ENCODE results near the gene ANO1. TPM values are rescaled to one million over a fixed set of nuclear protein-coding genes. Genes with fewer than 3 reads are reported as not detected.

Gene ANO1
- total RNA-seq, 1 donor from 2014 or later: 7.7 TPM

DNA sequence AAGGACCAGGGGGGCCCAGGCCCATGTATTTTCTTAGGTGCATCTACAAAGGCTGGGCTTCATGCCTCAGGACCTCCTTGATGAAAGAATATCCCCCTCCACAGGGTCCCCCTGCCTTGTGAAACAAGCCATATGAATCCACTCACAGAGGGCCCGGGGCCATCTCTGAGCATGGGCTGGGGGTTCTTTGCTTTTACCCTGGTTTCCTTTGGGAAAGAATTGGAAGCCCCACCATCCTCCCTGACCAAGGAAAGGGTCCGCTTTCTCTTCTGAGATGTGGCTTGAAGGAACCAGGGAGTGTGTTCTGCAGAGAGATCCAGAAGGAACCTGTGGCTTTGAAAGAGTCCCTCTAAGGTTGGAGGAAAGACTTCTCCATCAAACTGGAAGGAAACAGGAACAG, 9.2 kb upstream of the ANO1 start:
- Histone ChIP-seq H3K4me1 (peaks cover 30% of the 10 kb centered on the region), H3K27me3 (ENCODE audit: low read depth) (peaks cover 94% of the 10 kb centered on the region), H3K27ac (replicated peaks) (no peak overlapping the region), H3K36me3 (no peaks in the 10 kb centered on the region), H3K4me3 (no peak overlapping the region), H3K9me3 (replicated peaks) (no peaks in the 10 kb centered on the region)
- intact Hi-C loops (cut with micrococcal nuclease): no loop called here
- TF ChIP-seq, protein P1, sequence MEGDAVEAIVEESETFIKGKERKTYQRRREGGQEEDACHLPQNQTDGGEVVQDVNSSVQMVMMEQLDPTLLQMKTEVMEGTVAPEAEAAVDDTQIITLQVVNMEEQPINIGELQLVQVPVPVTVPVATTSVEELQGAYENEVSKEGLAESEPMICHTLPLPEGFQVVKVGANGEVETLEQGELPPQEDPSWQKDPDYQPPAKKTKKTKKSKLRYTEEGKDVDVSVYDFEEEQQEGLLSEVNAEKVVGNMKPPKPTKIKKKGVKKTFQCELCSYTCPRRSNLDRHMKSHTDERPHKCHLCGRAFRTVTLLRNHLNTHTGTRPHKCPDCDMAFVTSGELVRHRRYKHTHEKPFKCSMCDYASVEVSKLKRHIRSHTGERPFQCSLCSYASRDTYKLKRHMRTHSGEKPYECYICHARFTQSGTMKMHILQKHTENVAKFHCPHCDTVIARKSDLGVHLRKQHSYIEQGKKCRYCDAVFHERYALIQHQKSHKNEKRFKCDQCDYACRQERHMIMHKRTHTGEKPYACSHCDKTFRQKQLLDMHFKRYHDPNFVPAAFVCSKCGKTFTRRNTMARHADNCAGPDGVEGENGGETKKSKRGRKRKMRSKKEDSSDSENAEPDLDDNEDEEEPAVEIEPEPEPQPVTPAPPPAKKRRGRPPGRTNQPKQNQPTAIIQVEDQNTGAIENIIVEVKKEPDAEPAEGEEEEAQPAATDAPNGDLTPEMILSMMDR (IDR thresholded peaks at IDR 0.05; ENCODE audit: borderline replicate concordance): no peak
- no peak for DNase-seq

DNA sequence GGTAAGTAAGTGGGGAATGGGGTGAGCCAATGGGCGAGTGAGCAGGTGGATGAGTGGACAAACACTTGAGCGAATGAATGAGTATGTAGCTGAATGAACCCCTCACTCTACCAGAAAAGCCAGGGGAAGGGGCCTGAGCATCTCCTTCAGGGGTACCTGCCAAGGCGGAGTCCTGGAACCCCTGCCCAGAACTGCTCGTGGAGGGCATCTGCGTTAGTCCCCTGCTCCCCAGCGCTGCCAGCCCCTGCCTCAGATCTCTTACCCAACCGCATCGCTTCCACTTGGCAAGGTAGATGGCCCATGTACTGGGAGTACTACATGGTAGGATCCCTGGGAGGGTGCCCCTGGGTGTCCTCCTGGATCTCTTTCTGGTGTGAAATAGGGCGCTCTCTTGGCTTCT, 7.4 kb upstream of the ANO1 start:
- no peak for DNase-seq
- H3K36me3 ChIP-seq: no peaks in the 10 kb centered on the region
- TF ChIP-seq, protein P1 (IDR thresholded peaks at IDR 0.05; ENCODE audit: borderline replicate concordance): no peak
- H3K4me3 ChIP-seq: no peak overlapping the region
- intact Hi-C loops (cut with micrococcal nuclease): no loop called here
- H3K9me3 ChIP-seq (replicated peaks): no peaks in the 10 kb centered on the region
- H3K27me3 ChIP-seq (ENCODE audit: low read depth): peaks cover 98% of the 10 kb centered on the region
- no peak overlapping the region for H3K27ac ChIP-seq (replicated peaks)
- peaks cover 32% of the 10 kb centered on the region for H3K4me1 ChIP-seq

DNA sequence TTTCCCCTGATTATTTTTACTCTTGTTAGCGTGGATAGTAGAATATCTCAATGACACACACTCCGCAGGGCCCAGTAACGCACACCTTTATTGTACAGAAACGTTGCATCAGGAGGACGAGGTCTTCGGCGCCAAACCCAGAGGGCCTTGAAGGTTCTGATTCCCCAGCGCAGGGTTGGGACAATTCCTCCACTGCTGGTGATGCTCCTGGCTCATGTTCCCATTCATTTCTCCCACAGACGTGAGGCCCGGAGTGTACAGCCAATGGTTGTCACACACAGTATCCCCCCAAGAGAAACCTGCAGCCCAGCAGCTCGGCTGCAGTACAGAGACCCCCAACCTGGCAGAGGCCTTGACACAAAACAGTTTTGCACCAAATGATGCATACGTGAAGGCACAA, 6.1 kb upstream of the ANO1 start:
- intact Hi-C loops (cut with micrococcal nuclease): no loop called here
- Histone ChIP-seq H3K4me1 (peaks cover 40% of the 10 kb centered on the region), H3K4me3 (no peak overlapping the region), H3K27me3 (ENCODE audit: low read depth) (peaks cover 98% of the 10 kb centered on the region), H3K9me3 (replicated peaks) (no peaks in the 10 kb centered on the region), H3K27ac (replicated peaks) (no peak overlapping the region), H3K36me3 (no peaks in the 10 kb centered on the region)
- TF ChIP-seq, protein P1 (IDR thresholded peaks at IDR 0.05; ENCODE audit: borderline replicate concordance): no peak
- no peak for DNase-seq

DNA sequence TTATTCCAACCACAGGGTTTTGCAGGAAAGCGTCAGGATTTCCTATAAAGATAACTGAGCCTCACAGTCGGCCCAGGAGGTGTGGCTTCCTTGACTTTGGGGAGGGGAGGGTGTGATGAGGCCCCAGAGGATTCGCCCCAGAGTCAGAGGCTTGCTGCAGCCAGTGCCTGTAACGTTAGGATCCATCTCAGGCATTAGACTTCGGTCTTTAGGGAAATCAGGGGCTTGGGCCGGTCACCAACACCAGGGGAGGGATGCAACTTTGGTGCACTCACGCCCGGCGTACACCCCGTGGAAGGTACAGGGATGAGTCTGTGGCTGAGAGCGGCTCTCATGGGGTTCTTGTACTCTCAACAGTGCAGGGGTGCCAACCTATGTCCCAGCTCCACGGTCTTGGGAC, 5.7 kb upstream of the ANO1 start:
- DNase-seq: no peak
- H3K36me3 ChIP-seq: no peaks in the 10 kb centered on the region
- TF ChIP-seq, protein P1 (IDR thresholded peaks at IDR 0.05; ENCODE audit: borderline replicate concordance): no peak

DNA sequence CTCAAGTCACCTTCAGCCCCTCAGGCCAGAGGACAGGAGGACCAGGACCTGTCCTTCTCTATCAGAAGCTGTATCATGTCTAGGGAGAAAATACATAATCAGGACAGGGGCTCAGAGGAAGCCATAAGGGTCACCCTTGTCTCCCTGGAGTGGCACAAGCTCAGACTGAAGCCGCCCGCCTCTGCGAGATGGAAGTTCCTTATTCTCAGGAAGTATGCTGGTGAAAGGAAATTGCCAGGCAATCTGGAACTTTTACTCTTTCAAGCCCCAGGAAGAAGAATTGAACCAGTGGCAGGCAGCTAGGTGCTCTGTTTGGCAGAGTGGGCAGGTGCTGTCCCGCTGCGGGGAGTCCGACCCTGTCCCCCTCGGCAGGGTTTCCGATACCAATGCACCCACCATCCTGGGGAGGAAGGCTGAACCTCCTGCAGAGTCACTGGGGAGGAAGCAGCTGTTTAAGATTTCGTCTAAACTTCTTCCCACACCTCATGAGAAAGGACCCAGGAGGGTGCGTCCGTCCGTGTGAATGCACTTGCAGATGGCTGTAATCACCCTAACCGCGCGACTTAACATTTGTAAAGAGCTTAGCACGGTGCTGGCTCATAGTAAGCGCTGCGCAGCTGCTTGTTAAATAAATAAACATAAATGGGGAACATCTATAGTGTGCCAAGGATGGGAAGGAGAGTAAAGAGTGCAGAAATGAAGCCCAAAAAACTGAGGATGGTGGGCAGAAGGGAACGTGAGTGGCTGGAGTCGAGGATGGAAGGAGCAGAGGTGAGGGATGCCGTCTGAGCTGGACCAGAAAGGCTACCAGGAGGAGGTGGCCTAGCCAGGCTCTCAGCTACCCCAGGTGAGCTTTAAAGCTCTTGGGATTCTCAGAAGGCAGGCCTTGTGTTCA, 5.0 kb upstream of the ANO1 start:
- TF ChIP-seq, protein P1 (IDR thresholded peaks at IDR 0.05; ENCODE audit: borderline replicate concordance): no peak
- H3K4me1 ChIP-seq: peaks cover 41% of the 10 kb centered on the region
- H3K27me3 ChIP-seq (ENCODE audit: low read depth): peaks cover 98% of the 10 kb centered on the region
- DNase-seq: no peak
- no peak overlapping the region for H3K4me3 ChIP-seq
- intact Hi-C loops (cut with micrococcal nuclease): no loop called here
- no peaks in the 10 kb centered on the region for H3K9me3 ChIP-seq (replicated peaks)
- H3K36me3 ChIP-seq: no peaks in the 10 kb centered on the region
- no peak overlapping the region for H3K27ac ChIP-seq (replicated peaks)

More for the DNA sequence above, 5.7 kb upstream of the ANO1 start:
- H3K9me3 ChIP-seq (replicated peaks): no peaks in the 10 kb centered on the region
- H3K27ac ChIP-seq (replicated peaks): no peak overlapping the region
- H3K4me3 ChIP-seq: no peak overlapping the region
- intact Hi-C loops (cut with micrococcal nuclease): no loop called here
- peaks cover 98% of the 10 kb centered on the region for H3K27me3 ChIP-seq (ENCODE audit: low read depth)
- H3K4me1 ChIP-seq: peaks cover 41% of the 10 kb centered on the region

All from left ventricle myocardium inferior (tissue), 1 donor.